OCI-LY3 (cell line): ENCODE results near the gene MICA.
"Not testable (repeated sequence)": the region's sequence is repeated elsewhere in the genome, so short reads cannot be mapped to it uniquely, and the experiment has no call there.

Source experiments
- H2AFZ ChIP-seq: fragments of 200-600, 300-600 bp; shearing (Covaris generic); 2 replicates; pipeline ENCODE4 v1.6.0; 2014; ENCODE audit warnings: antibody characterized with exemption, low read depth, low read length
- H3K27ac ChIP-seq: fragments of 200-600, 300-600 bp; sonication (generic); 2 replicates; pipeline ENCODE4 v1.5.1; 2014; ENCODE audit warnings: mild to moderate bottlenecking, low read length, moderate library complexity, mixed read lengths
- H3K27me3 ChIP-seq: fragments of 200-600, 300-600 bp; sonication (generic); 2 replicates; pipeline ENCODE4 v1.6.1; 2014; ENCODE audit warnings: low read depth, low read length, mixed read lengths
- H3K36me3 ChIP-seq: fragments of 200-600, 300-600 bp; sonication (generic); replicated peaks from 2 replicates; pipeline ENCODE3; 2014; ENCODE audit warnings: low read depth, low read length, mixed read lengths
- H3K4me1 ChIP-seq: fragments of 300-600, 200-600 bp; sonication (generic); 2 replicates; pipeline ENCODE4 v1.6.1; 2014; ENCODE audit warnings: low read length, mixed read lengths
- H3K4me2 ChIP-seq: fragments of 200-600, 300-600 bp; sonication (generic); 2 replicates; pipeline ENCODE4 v1.6.1; 2014; ENCODE audit warnings: low read length, mixed read lengths
- H3K4me3 ChIP-seq: fragments of 300-600, 200-600 bp; sonication (generic); 2 replicates; pipeline ENCODE4 v1.5.1; 2014; ENCODE audit warnings: antibody characterized with exemption, mild to moderate bottlenecking, low read length, moderate library complexity
- H3K79me2 ChIP-seq: fragments of 300-600, 200-600 bp; shearing (Covaris generic); 2 replicates; pipeline ENCODE4 v1.6.1; 2014; ENCODE audit warnings: mild to moderate bottlenecking, low read length, mixed read lengths
- H3K9ac ChIP-seq: fragments of 300-600, 200-600 bp; shearing (Covaris generic); 2 replicates; pipeline ENCODE4 v1.6.0; 2014; ENCODE audit warnings: mild to moderate bottlenecking, low read length, moderate library complexity
- H3K9me3 ChIP-seq: fragments of 200-600, 300-600 bp; shearing (Covaris generic); 2 replicates; pipeline ENCODE4 v1.6.1; 2014; ENCODE audit warnings: low read length, mixed read lengths; ENCODE audit not compliant: insufficient read depth
- H4K20me1 ChIP-seq: fragments of 200-600, 300-600 bp; sonication (generic); 2 replicates; pipeline ENCODE4 v1.6.1; 2016; ENCODE audit warnings: low read length, mixed read lengths; ENCODE audit not compliant: insufficient read depth
- EZH2phosphoT487 ChIP-seq: fragments of 200-600 bp; shearing (Covaris generic); IDR thresholded peaks from 2 replicates; pipeline ENCODE4 v1.6.1; 2018; ENCODE audit warnings: antibody characterized with exemption, mixed run types, low read depth
- TF ChIP-seq, protein P1 (sequence below): fragments of 200-600, 300-600 bp; sonication (generic); IDR thresholded peaks from 2 replicates; pipeline ENCODE4 v1.5.1; 2014; ENCODE audit warnings: antibody characterized with exemption, low read length, low read depth

MICA gene

GRCh38 chr6:31450751-31451150 lies 47.4 kb downstream of the MICA start:
- Histone ChIP-seq H3K4me1 (peaks cover 3% of the 10 kb centered on the region; the same call in 1 of the 2 replicates), H3K36me3 (no peaks in the 10 kb centered on the region)

GRCh38 chr6:31452859-31453258 lies 49.5 kb downstream of the MICA start:
- H3K4me3 ChIP-seq, result no peak overlapping the region
- H3K4me1 ChIP-seq, result peaks cover 3% of the 10 kb centered on the region; the same call in 1 of the 2 replicates
- no peaks in the 10 kb centered on the region for H3K79me2 ChIP-seq
- H3K9ac ChIP-seq, result no peak overlapping the region
- no peak overlapping the region for H2AFZ ChIP-seq
- H3K9me3 ChIP-seq, result no peaks in the 10 kb centered on the region
- H3K27me3 ChIP-seq, result peaks cover 36% of the 10 kb centered on the region
- H3K36me3 ChIP-seq, result no peaks in the 10 kb centered on the region
- H4K20me1 ChIP-seq, result no peaks in the 10 kb centered on the region
- no peak overlapping the region for H3K4me2 ChIP-seq
- H3K27ac ChIP-seq, result no peak overlapping the region
- TF ChIP-seq, protein P1, sequence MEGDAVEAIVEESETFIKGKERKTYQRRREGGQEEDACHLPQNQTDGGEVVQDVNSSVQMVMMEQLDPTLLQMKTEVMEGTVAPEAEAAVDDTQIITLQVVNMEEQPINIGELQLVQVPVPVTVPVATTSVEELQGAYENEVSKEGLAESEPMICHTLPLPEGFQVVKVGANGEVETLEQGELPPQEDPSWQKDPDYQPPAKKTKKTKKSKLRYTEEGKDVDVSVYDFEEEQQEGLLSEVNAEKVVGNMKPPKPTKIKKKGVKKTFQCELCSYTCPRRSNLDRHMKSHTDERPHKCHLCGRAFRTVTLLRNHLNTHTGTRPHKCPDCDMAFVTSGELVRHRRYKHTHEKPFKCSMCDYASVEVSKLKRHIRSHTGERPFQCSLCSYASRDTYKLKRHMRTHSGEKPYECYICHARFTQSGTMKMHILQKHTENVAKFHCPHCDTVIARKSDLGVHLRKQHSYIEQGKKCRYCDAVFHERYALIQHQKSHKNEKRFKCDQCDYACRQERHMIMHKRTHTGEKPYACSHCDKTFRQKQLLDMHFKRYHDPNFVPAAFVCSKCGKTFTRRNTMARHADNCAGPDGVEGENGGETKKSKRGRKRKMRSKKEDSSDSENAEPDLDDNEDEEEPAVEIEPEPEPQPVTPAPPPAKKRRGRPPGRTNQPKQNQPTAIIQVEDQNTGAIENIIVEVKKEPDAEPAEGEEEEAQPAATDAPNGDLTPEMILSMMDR, result no peak
- TF ChIP-seq EZH2phosphoT487, result no peak

More at GRCh38 chr6:31450751-31451150, 47.4 kb downstream of the MICA start:
- H3K4me2 ChIP-seq, result no peak overlapping the region
- no peak overlapping the region for H3K9ac ChIP-seq
- H3K9me3 ChIP-seq, result no peaks in the 10 kb centered on the region
- no peaks in the 10 kb centered on the region for H4K20me1 ChIP-seq
- no peaks in the 10 kb centered on the region for H3K79me2 ChIP-seq
- H3K27ac ChIP-seq, result no peak overlapping the region
- TF ChIP-seq, protein P1, result no peak
- no peak for TF ChIP-seq EZH2phosphoT487
- no peak overlapping the region for H3K4me3 ChIP-seq
- no peak overlapping the region for H2AFZ ChIP-seq
- peaks cover 26% of the 10 kb centered on the region for H3K27me3 ChIP-seq

- TF ChIP-seq, protein P1, result no peak
- TF ChIP-seq EZH2phosphoT487, result no peak
- H3K79me2 ChIP-seq, result no peaks in the 10 kb centered on the region
- H3K36me3 ChIP-seq, result no peaks in the 10 kb centered on the region
- no peak overlapping the region for H2AFZ ChIP-seq
- H3K27me3 ChIP-seq, result peaks cover 36% of the 10 kb centered on the region
- H4K20me1 ChIP-seq, result no peaks in the 10 kb centered on the region
- no peak overlapping the region for H3K4me3 ChIP-seq
- no peaks in the 10 kb centered on the region for H3K9me3 ChIP-seq
- H3K9ac ChIP-seq, result no peak overlapping the region
- H3K4me2 ChIP-seq, result no peak overlapping the region
- peaks cover 3% of the 10 kb centered on the region; the same call in 1 of the 2 replicates for H3K4me1 ChIP-seq
- H3K27ac ChIP-seq, result no peak overlapping the region
Measured at GRCh38 chr6:31453259-31453658, 49.9 kb downstream of the MICA start.

DNA sequence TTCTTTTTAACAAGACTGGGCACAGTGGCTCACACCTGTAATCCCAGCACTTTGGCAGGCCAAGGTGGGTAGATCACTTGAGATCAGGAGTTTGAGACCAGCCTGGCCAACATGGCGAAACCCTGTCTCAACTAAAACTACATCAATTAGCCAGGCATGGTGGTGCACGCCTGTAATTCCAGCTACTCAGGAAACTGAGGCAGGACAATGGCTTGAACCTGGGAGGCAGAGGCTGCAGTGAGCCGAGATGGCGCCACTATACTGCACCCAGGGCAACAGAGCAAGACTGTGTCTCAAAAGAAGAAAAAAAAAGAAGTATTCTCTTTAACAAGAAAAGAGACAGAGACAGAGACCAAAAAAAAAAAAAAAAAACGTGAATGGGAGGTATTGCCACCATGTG lies 56.5 kb downstream of the MICA start:
- not testable (repeated sequence) for H3K9ac ChIP-seq, H3K27ac ChIP-seq, H3K36me3 ChIP-seq, H2AFZ ChIP-seq, H4K20me1 ChIP-seq, H3K4me2 ChIP-seq, H3K4me3 ChIP-seq, H3K9me3 ChIP-seq
- peaks cover 15% of the 10 kb centered on the region for H3K27me3 ChIP-seq
- peaks cover 12% of the 10 kb centered on the region for H3K79me2 ChIP-seq
- peaks cover 19% of the 10 kb centered on the region for H3K4me1 ChIP-seq
